KMS-11 (cell line): ENCODE results near the gene ERC2.

Source experiments
- H2AFZ ChIP-seq: fragments of 200-600 bp; sonication (generic); 2 replicates; pipeline ENCODE4 v1.6.1; 2016; ENCODE audit warnings: antibody characterized with exemption, mixed run types, low read depth
- H3K27ac ChIP-seq: fragments of 200-600 bp; sonication (generic); 2 replicates; pipeline ENCODE4 v1.6.1; 2016; ENCODE audit warnings: mild to moderate bottlenecking, mixed run types
- H3K27me3 ChIP-seq: fragments of 200-600 bp; sonication (generic); 2 replicates; pipeline ENCODE4 v1.6.1; 2017; ENCODE audit warnings: mild to moderate bottlenecking, low read depth, mixed run types, moderate library complexity; ENCODE audit not compliant: insufficient read depth
- H3K36me3 ChIP-seq: fragments of 200-600 bp; sonication (generic); 2 replicates; pipeline ENCODE4 v1.6.1; 2017; ENCODE audit warnings: mild to moderate bottlenecking, mixed run types; ENCODE audit not compliant: insufficient read depth
- H3K4me1 ChIP-seq: fragments of 200-600 bp; sonication (generic); 2 replicates; pipeline ENCODE4 v1.6.1; 2016; ENCODE audit warnings: mild to moderate bottlenecking, low read depth, mixed run types; ENCODE audit not compliant: poor library complexity, severe bottlenecking
- H3K4me2 ChIP-seq: fragments of 200-600 bp; sonication (generic); 2 replicates; pipeline ENCODE4 v1.7.0; 2016; ENCODE audit warnings: mild to moderate bottlenecking, mixed run types
- H3K4me3 ChIP-seq: fragments of 200-600 bp; sonication (generic); IDR thresholded peaks from 2 replicates; pipeline ENCODE4 v1.6.1; 2017; ENCODE audit warnings: low read depth, low read length, mixed read lengths; ENCODE audit not compliant: insufficient read depth
- H3K79me2 ChIP-seq: fragments of 200-600 bp; sonication (generic); 2 replicates; pipeline ENCODE4 v1.6.1; 2016; ENCODE audit warnings: low read depth, mixed run types; ENCODE audit not compliant: insufficient read depth
- H3K9ac ChIP-seq: fragments of 200-600 bp; sonication (generic); 2 replicates; pipeline ENCODE4 v1.6.1; 2016; ENCODE audit warnings: mild to moderate bottlenecking, mixed run types
- H4K20me1 ChIP-seq: fragments of 200-600 bp; sonication (generic); 2 replicates; pipeline ENCODE4 v1.6.1; 2016; ENCODE audit warnings: mild to moderate bottlenecking, mixed run types; ENCODE audit not compliant: insufficient read depth
- TF ChIP-seq, protein P1 (sequence below): fragments of 200-600 bp; sonication (generic); conservative IDR thresholded peaks from 2 replicates; pipeline ENCODE4 v1.6.1; 2017; ENCODE audit warnings: low read depth, mild to moderate bottlenecking, antibody characterized with exemption, low read length, moderate library complexity, mixed read lengths

Gene ERC2

DNA sequence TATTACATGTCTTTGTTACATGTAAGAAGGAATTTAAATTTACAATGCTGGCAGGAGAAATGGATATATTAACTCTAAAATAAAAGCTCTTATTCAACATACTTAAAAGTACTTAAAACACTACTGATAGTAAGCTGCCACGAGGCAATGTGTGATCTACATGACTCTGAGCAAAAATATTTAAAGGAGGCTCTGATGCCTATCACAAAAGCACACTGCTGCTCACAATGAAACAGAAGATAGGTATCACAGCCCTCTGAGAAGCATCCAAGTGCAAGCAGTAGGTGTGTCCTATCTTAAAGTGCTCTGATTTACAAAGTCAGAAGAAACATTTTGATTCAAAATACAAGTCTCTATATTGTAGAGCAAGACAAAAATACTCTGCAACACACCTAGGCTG, 610.0 kb downstream of the ERC2 start:
- Histone ChIP-seq H3K4me1 (no peaks in the 10 kb centered on the region), H4K20me1 (no peaks in the 10 kb centered on the region), H3K27me3 (no peaks in the 10 kb centered on the region), H3K36me3 (no peaks in the 10 kb centered on the region), H3K27ac (no peak overlapping the region), H3K4me3 (no peak overlapping the region), H3K4me2 (no peak overlapping the region), H3K79me2 (no peaks in the 10 kb centered on the region), H2AFZ (no peak overlapping the region), H3K9ac (no peak overlapping the region)
- TF ChIP-seq, protein P1, sequence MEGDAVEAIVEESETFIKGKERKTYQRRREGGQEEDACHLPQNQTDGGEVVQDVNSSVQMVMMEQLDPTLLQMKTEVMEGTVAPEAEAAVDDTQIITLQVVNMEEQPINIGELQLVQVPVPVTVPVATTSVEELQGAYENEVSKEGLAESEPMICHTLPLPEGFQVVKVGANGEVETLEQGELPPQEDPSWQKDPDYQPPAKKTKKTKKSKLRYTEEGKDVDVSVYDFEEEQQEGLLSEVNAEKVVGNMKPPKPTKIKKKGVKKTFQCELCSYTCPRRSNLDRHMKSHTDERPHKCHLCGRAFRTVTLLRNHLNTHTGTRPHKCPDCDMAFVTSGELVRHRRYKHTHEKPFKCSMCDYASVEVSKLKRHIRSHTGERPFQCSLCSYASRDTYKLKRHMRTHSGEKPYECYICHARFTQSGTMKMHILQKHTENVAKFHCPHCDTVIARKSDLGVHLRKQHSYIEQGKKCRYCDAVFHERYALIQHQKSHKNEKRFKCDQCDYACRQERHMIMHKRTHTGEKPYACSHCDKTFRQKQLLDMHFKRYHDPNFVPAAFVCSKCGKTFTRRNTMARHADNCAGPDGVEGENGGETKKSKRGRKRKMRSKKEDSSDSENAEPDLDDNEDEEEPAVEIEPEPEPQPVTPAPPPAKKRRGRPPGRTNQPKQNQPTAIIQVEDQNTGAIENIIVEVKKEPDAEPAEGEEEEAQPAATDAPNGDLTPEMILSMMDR: no peak

DNA sequence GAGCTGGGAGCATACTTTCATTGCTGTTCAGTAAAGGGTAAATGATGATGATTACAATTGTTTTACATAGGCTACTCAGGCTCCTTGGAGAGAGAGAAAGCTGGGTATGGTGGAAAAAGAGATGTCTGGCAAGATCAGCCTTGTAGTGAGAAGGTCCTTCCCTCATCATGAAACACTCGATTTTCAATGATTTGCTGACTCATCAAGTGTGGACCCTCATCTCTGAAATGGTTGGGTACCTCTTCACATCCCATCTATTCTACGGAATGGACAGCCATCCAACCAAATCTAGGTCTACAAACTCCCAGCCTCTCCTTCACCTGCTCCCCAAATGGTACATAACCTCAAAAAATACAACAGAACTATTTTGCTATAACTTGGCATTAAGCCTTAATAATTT, 610.6 kb downstream of the ERC2 start:
- Histone ChIP-seq H3K4me3 (no peak overlapping the region), H3K27ac (no peak overlapping the region), H4K20me1 (no peaks in the 10 kb centered on the region), H3K4me2 (no peak overlapping the region), H3K4me1 (no peaks in the 10 kb centered on the region), H3K9ac (no peak overlapping the region), H2AFZ (no peak overlapping the region), H3K27me3 (no peaks in the 10 kb centered on the region), H3K79me2 (no peaks in the 10 kb centered on the region), H3K36me3 (no peaks in the 10 kb centered on the region)
- TF ChIP-seq, protein P1: no peak

DNA sequence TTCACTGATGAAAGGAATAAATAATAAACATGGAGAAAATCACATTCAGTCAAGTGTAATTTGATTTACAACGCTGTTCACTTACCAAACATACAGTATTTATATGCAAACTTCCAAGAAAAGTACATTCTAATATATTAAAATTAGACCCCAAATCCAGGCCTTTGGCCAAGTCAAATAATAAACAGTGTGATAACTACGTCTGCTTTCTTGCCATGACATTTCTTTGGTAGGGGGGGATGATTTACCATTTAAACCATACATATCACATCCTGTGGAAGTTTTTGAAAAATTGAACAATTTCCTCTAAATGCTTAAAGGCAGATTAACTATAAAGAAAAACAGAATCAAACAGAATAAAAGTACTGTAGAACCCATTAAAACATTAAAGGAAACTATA, 613.0 kb downstream of the ERC2 start:
- H2AFZ ChIP-seq: no peak overlapping the region
- TF ChIP-seq, protein P1: no peak
- no peak overlapping the region for H3K4me2 ChIP-seq
- no peak overlapping the region for H3K4me3 ChIP-seq
- H3K27me3 ChIP-seq: no peaks in the 10 kb centered on the region
- no peaks in the 10 kb centered on the region for H3K4me1 ChIP-seq
- H3K36me3 ChIP-seq: no peaks in the 10 kb centered on the region
- H4K20me1 ChIP-seq: no peaks in the 10 kb centered on the region
- H3K79me2 ChIP-seq: no peaks in the 10 kb centered on the region
- no peak overlapping the region for H3K9ac ChIP-seq
- no peak overlapping the region for H3K27ac ChIP-seq

DNA sequence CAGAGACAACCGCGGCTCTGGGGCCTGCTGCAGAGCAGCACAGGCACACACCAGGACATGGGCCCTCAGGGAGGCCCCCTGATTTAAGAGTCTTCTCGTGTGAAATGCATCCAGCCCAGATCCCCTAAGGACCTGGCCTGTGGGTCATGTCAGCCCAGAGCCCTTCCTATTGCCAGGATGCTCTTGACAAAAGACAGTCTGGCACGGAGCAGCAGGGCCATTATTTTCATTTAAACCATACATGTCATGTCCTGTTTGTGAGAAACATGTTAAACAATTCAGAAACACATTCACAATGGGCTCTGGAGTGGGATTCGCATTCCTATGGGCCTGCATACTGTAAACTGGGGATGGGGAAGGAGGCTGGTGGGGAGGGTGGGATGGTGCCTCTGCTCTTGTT, 613.8 kb downstream of the ERC2 start:
- TF ChIP-seq, protein P1: no peak
- Histone ChIP-seq H3K4me2 (no peak overlapping the region), H2AFZ (no peak overlapping the region), H3K4me1 (no peaks in the 10 kb centered on the region), H3K79me2 (no peaks in the 10 kb centered on the region), H3K9ac (no peak overlapping the region), H4K20me1 (no peaks in the 10 kb centered on the region), H3K27me3 (no peaks in the 10 kb centered on the region), H3K27ac (no peak overlapping the region), H3K4me3 (no peak overlapping the region), H3K36me3 (no peaks in the 10 kb centered on the region)

DNA sequence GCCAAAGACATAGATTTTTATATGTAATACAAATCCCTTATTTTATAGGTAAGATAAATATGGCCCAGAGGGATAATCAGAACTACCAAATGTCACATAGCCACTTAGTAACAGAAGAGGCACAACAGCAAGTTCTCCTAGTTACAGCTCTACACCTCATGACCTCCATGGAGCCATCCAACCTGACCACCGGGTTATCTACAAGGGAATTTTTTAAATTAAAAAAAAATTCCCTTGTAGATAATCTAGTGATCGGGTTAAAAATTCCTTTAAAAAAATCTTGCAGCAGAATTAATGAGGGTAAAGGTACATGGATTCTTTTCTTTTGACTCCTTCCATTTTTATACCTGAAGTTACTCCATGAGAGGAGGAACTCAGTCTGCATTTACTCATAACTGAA, 615.9 kb downstream of the ERC2 start:
- no peak overlapping the region for H2AFZ ChIP-seq
- no peaks in the 10 kb centered on the region for H3K27me3 ChIP-seq
- H3K27ac ChIP-seq: no peak overlapping the region
- H3K36me3 ChIP-seq: no peaks in the 10 kb centered on the region
- H3K9ac ChIP-seq: no peak overlapping the region
- H4K20me1 ChIP-seq: no peaks in the 10 kb centered on the region
- TF ChIP-seq, protein P1: no peak
- H3K4me2 ChIP-seq: no peak overlapping the region
- no peak overlapping the region for H3K4me3 ChIP-seq
- no peaks in the 10 kb centered on the region for H3K79me2 ChIP-seq
- no peaks in the 10 kb centered on the region for H3K4me1 ChIP-seq
